Tibial nerve (tissue), 4 donors: Measurements from ENCODE around the gene ALG12.

Experiments used
- CTCF ChIP-seq, 5 experiments: fragments of 200-600 bp in 3 of 5; fragments of 450-650 bp in 2 of 5; sonication (generic) in 3 of 5; IDR thresholded peaks; one replicate each; pipeline ENCODE4 v1.5.1; 2016 to 2019; ENCODE audit warnings: antibody characterized with exemption in 5 of 5, mild to moderate bottlenecking in 3 of 5, moderate library complexity in 2 of 5
- EP300 ChIP-seq, 2 donors: sonication (generic); formaldehyde crosslinking; IDR thresholded peaks; one replicate each; pipeline ENCODE4 v1.6.1; 2017; ENCODE audit warnings: antibody characterized with exemption in 2 of 2, mild to moderate bottlenecking in 1 of 2
- POLR2A ChIP-seq, 2 donors: fragments of 450-650 bp; IDR thresholded peaks; one replicate each; pipeline ENCODE4 v1.6.1; 2017; ENCODE audit warnings: antibody characterized with exemption in 2 of 2, mild to moderate bottlenecking in 2 of 2, moderate library complexity in 2 of 2

DNA sequence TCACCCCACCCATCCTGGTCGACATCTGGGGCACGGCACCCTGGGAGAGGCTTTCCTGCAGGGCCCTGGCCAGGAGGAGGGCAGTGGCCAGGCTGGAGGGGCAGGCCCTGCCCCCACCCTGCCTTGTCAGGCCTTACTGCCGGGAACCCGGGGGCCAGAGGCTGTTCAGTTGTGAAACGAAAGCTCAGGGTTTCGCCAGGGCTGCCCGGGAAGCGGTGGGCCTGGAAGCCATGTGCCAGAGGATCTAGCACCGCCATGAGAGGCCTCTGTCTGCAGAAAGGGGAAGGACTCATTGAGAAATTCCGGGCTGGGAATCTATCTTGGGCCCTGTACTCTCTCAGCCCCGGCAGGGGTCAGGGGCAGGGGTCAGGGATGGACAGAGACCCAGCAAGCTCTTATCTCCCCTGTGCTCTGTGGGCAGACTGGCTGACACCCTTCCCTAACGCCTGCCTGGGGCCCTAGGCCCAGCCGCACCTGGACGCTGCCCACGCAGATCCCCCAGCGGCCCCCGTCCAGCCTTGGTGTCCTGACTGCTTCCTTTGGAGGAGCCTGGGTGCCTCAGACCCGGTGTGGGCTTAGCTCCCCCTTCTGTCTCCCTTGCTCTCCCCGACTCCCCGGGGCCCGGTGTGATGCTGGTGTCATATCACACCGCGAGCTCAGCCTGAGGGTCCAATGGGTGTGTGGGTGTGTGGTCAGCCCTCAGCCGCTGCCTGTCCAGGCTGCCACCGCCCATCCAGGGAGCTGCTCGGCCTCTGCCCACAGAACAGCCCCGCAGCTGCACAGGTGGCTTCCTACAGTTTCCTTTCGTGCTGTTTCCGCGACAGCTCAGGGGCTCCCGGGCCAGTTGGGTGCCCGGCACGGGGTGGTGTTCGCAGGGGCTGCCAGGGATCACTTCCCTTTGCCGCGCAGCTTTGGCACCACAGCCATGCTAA lies 48.8 kb upstream of the ALG12 start:
- TF ChIP-seq CTCF (IDR thresholded peaks at IDR 0.05) = peak in 1 of 5 experiments; percentile 3
- no peak for TF ChIP-seq POLR2A (IDR thresholded peaks at IDR 0.05)
- peak in 1 of 2 donors; percentile 61 for TF ChIP-seq EP300 (IDR thresholded peaks at IDR 0.05)
